ENCODE measurements around the gene SEMA6A.

Gene SEMA6A

GRCh38 chr5:116510517-116510916 lies 64.1 kb downstream of the SEMA6A start:
- H3K27ac Mint-ChIP-seq, result no peak overlapping the region
- DNase-seq (no peak), ATAC-seq (replicated peaks) (no peak)
- no peak overlapping the region for H3K4me3 Mint-ChIP-seq
- H3K9me3 Mint-ChIP-seq, result peaks cover 3 to 4% of the 10 kb centered on the region in 2 donors
- H3K36me3 Mint-ChIP-seq, result peaks cover 4 to 6% of the 10 kb centered on the region in 2 donors
- H3K4me1 Mint-ChIP-seq, result no peaks in the 10 kb centered on the region
- no peaks in the 10 kb centered on the region for H3K27me3 Mint-ChIP-seq

GRCh38 chr5:116509483-116510244 lies 65.0 kb downstream of the SEMA6A start:
- Mint-ChIP-seq H3K9me3 (peaks cover 3 to 4% of the 10 kb centered on the region in 2 donors), H3K36me3 (peaks cover 4 to 6% of the 10 kb centered on the region in 2 donors), H3K27me3 (no peaks in the 10 kb centered on the region), H3K4me1 (no peaks in the 10 kb centered on the region), H3K4me3 (no peak overlapping the region), H3K27ac (no peak overlapping the region)
- no peak for ATAC-seq (replicated peaks)
- no peak for DNase-seq

- DNase-seq (no peak), ATAC-seq (replicated peaks) (no peak)
- Mint-ChIP-seq H3K27me3 (no peaks in the 10 kb centered on the region), H3K4me1 (no peaks in the 10 kb centered on the region), H3K9me3 (peaks cover 3 to 4% of the 10 kb centered on the region in 2 donors), H3K4me3 (no peak overlapping the region), H3K27ac (no peak overlapping the region), H3K36me3 (peaks cover 4 to 5% of the 10 kb centered on the region in 2 donors)
Measured at GRCh38 chr5:116508835-116509234, 65.8 kb downstream of the SEMA6A start.

GRCh38 chr5:116507941-116508655 lies 66.5 kb downstream of the SEMA6A start:
- DNase-seq (no peak), ATAC-seq (replicated peaks) (no peak)
- Mint-ChIP-seq H3K9me3 (no peaks in the 10 kb centered on the region), H3K36me3 (peaks cover 0 to 4% of the 10 kb centered on the region in 2 donors), H3K27me3 (no peaks in the 10 kb centered on the region), H3K27ac (no peak overlapping the region), H3K4me3 (no peak overlapping the region), H3K4me1 (no peaks in the 10 kb centered on the region)

- Mint-ChIP-seq H3K9me3 (no peaks in the 10 kb centered on the region), H3K4me3 (no peak overlapping the region), H3K4me1 (no peaks in the 10 kb centered on the region), H3K27me3 (no peaks in the 10 kb centered on the region), H3K36me3 (peaks cover 0 to 4% of the 10 kb centered on the region in 2 donors), H3K27ac (no peak overlapping the region)
- ATAC-seq (replicated peaks) (no peak), DNase-seq (no peak)
Measured at GRCh38 chr5:116507051-116507537, 67.5 kb downstream of the SEMA6A start.

GRCh38 chr5:116506488-116506887 lies 68.1 kb downstream of the SEMA6A start:
- H3K27me3 Mint-ChIP-seq, result no peaks in the 10 kb centered on the region
- H3K27ac Mint-ChIP-seq, result no peak overlapping the region
- H3K9me3 Mint-ChIP-seq, result no peaks in the 10 kb centered on the region
- DNase-seq (no peak), ATAC-seq (replicated peaks) (no peak)
- no peak overlapping the region for H3K4me3 Mint-ChIP-seq
- peaks cover 0 to 5% of the 10 kb centered on the region in 2 donors for H3K36me3 Mint-ChIP-seq
- H3K4me1 Mint-ChIP-seq, result no peaks in the 10 kb centered on the region

GRCh38 chr5:116504593-116505166 lies 69.9 kb downstream of the SEMA6A start:
- Mint-ChIP-seq H3K9me3 (no peaks in the 10 kb centered on the region), H3K27me3 (no peaks in the 10 kb centered on the region), H3K27ac (no peak overlapping the region), H3K4me1 (no peaks in the 10 kb centered on the region), H3K36me3 (peaks cover 0 to 8% of the 10 kb centered on the region in 2 donors), H3K4me3 (no peak overlapping the region)
- ATAC-seq (replicated peaks), result no peak
- no peak for DNase-seq

- Mint-ChIP-seq H3K4me3 (no peak overlapping the region), H3K27ac (no peak overlapping the region), H3K4me1 (no peaks in the 10 kb centered on the region), H3K9me3 (no peaks in the 10 kb centered on the region), H3K36me3 (peaks cover 0 to 8% of the 10 kb centered on the region in 2 donors), H3K27me3 (no peaks in the 10 kb centered on the region)
- ATAC-seq (replicated peaks) (no peak), DNase-seq (no peak)
Measured at GRCh38 chr5:116502616-116503015, 72.0 kb downstream of the SEMA6A start.

- Mint-ChIP-seq H3K36me3 (peaks cover 0 to 8% of the 10 kb centered on the region in 2 donors), H3K27ac (no peak overlapping the region), H3K4me1 (no peaks in the 10 kb centered on the region), H3K27me3 (no peaks in the 10 kb centered on the region), H3K4me3 (no peak overlapping the region), H3K9me3 (no peaks in the 10 kb centered on the region)
- no peak for ATAC-seq (replicated peaks)
- no peak for DNase-seq
Measured at GRCh38 chr5:116502138-116502537, 72.5 kb downstream of the SEMA6A start.

GRCh38 chr5:116498503-116499048 lies 76.0 kb downstream of the SEMA6A start:
- H3K4me1 Mint-ChIP-seq, result peaks cover 6 to 16% of the 10 kb centered on the region in 2 donors
- no peak overlapping the region for H3K27ac Mint-ChIP-seq
- H3K27me3 Mint-ChIP-seq, result no peaks in the 10 kb centered on the region
- ATAC-seq (replicated peaks) (no peak), DNase-seq (no peak)
- H3K4me3 Mint-ChIP-seq, result no peak overlapping the region
- H3K9me3 Mint-ChIP-seq, result no peaks in the 10 kb centered on the region
- H3K36me3 Mint-ChIP-seq, result peaks cover 3 to 8% of the 10 kb centered on the region in 2 donors

GRCh38 chr5:116497631-116498030 lies 77.0 kb downstream of the SEMA6A start:
- Mint-ChIP-seq H3K36me3 (peaks cover 4% of the 10 kb centered on the region in 2 donors), H3K4me3 (no peak overlapping the region), H3K27ac (no peak overlapping the region), H3K4me1 (peaks cover 9 to 21% of the 10 kb centered on the region in 2 donors), H3K27me3 (no peaks in the 10 kb centered on the region), H3K9me3 (no peaks in the 10 kb centered on the region)
- no peak for DNase-seq
- no peak for ATAC-seq (replicated peaks)

GRCh38 chr5:116495786-116496357 lies 78.8 kb downstream of the SEMA6A start:
- no peak overlapping the region for H3K4me3 Mint-ChIP-seq
- peaks cover under 1 to 4% of the 10 kb centered on the region in 2 donors for H3K36me3 Mint-ChIP-seq
- no peaks in the 10 kb centered on the region for H3K9me3 Mint-ChIP-seq
- no peaks in the 10 kb centered on the region for H3K27me3 Mint-ChIP-seq
- H3K27ac Mint-ChIP-seq, result no peak overlapping the region
- ATAC-seq (replicated peaks) (no peak), DNase-seq (no peak)
- peaks cover 14 to 38% of the 10 kb centered on the region in 2 donors for H3K4me1 Mint-ChIP-seq

- Mint-ChIP-seq H3K27ac (no peak overlapping the region), H3K4me3 (no peak overlapping the region)
Measured at GRCh38 chr5:116494784-116495450, 79.7 kb downstream of the SEMA6A start.

More at GRCh38 chr5:116494784-116495450, 79.7 kb downstream of the SEMA6A start:
- peaks cover 0 to 4% of the 10 kb centered on the region in 2 donors for H3K36me3 Mint-ChIP-seq
- H3K27me3 Mint-ChIP-seq, result no peaks in the 10 kb centered on the region
- peaks cover 14 to 40% of the 10 kb centered on the region in 2 donors for H3K4me1 Mint-ChIP-seq
- ATAC-seq (replicated peaks) (no peak), DNase-seq (no peak)
- no peaks in the 10 kb centered on the region for H3K9me3 Mint-ChIP-seq

All from stimulated activated naive B cell treated with anti-CD40 and anti-IgM and Interleukin-4, amounts not matched to agents 10 μg/mL and 1 μg/mL and 100 μg/mL, for 72 hours (primary cell).